Skeletal muscle tissue (tissue), 4 donors: ENCODE results near the gene ITPR1. TPM values are rescaled to one million over a fixed set of nuclear protein-coding genes. Genes with fewer than 3 reads are reported as not detected.

Source experiments
- H3K27ac ChIP-seq: one replicate; pipeline ENCODE4 v1.7.0; 2013; ENCODE audit warnings: mild to moderate bottlenecking, low read depth, low read length, inconsistent platforms
- H3K27me3 ChIP-seq, 3 donors: one replicate each; pipeline ENCODE4 v1.7.0; 2013; ENCODE audit warnings: low read length in 3 of 3; ENCODE audit not compliant: control insufficient read depth in 3 of 3, insufficient read depth in 3 of 3
- H3K36me3 ChIP-seq, 3 donors: one replicate each; pipeline ENCODE4 v1.7.0; 2013; ENCODE audit warnings: low read length in 3 of 3; ENCODE audit not compliant: control insufficient read depth in 3 of 3, insufficient read depth in 3 of 3
- H3K4me1 ChIP-seq, 3 donors: one replicate each; pipeline ENCODE4 v1.7.0; 2013; ENCODE audit warnings: low read length in 3 of 3, mild to moderate bottlenecking in 3 of 3; ENCODE audit not compliant: control insufficient read depth in 3 of 3, insufficient read depth in 3 of 3
- H3K4me3 ChIP-seq, 3 donors: one replicate each; pipeline ENCODE4 v1.7.0; 2013; ENCODE audit warnings: low read length in 3 of 3
- H3K9ac ChIP-seq, 3 donors: one replicate each; pipeline ENCODE4 v1.7.0; 2013; ENCODE audit warnings: low read length in 3 of 3, mild to moderate bottlenecking in 3 of 3, moderate library complexity in 2 of 3, low read depth in 1 of 3
- H3K9me3 ChIP-seq, 3 donors: one replicate each; pipeline ENCODE4 v1.7.0; 2013; ENCODE audit warnings: low read length in 3 of 3; ENCODE audit not compliant: control insufficient read depth in 3 of 3
- total RNA-seq: library from RNA; depleted of rRNA; stranded (reverse); fragments of >200 nt; gene quantifications from one replicate; pipeline ENCODE4 v1.2.3, GENCODE V29; 2014
- donor health status: Osteomylitis.

ITPR1 gene
- total RNA-seq, 1 donor from 2014 or later = 55.8 TPM

DNA sequence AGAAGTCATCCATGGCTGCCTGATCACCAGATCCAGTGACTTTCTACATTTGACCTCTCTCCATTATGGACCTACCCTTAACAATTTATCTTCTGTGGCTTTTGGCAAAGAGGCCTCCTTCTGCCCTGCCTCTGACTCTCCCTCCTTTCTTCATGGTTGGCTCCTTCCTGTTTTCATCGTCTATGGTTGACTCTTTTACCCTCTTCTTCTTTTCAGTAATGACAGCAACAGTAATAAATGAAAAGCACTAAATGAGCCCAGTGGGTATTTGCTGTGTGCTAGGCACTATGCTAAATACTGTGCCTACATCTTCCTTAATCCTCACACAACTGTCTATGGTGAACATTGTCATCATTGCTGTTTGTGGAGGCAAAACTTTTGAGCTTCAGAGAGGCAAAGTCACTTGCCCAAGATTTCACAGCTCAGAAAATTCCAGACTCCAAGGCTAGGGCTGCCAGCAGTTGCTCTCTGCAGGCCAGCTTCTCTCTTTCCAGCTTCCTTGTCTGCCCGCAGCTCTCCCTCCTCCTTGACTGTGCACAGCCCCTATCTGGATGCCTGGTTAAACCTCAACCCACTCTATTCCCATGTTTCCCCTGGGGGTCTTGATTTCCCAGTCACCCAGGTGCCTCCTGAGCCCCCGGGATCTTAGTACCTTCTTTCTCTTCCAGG, 24.6 kb downstream of the ITPR1 start:
- Histone ChIP-seq H3K27ac (no peak overlapping the region), H3K36me3 (peaks cover 0 to 1% (median 0%) of the 10 kb centered on the region in 3 donors), H3K4me1 (peaks cover 0 to 7% (median 3%) of the 10 kb centered on the region in 3 donors)

DNA sequence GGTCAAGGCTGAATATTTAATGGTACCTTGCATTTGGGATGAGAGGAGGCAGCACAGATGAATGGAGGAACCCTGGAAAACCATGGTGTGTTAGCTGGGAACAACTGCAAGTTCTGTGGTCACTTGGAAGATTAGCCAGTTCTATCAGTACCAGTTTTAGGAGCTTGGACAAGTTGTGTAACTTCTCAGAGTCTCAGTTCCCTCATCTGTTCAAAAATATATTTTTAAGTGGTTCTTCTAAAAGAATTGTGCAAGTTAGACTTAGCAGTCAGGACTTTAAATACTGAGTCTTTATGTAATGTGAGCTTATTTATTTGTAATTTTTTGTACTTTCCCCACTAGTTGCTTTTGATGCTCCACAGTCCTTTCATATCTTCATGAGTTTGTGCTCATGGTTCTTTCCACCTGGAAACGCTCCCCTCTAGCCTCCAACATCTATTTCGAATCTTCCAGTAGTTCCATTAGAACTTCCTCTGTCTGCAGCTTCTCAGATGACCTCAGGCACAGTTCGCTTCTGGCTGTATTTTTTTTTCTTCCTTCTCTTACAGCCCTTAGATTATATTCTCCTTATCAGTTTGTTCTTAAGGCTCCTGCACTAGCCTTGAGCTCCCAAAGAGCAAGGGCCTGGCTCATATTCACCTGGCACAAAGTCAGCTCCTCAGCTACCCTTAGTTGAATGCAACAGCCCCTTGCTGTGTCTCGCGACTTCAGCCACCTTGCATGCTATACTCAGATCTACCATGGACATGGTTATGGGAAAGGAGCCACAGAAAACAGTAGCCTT, 27.1 kb downstream of the ITPR1 start:
- Histone ChIP-seq H3K9ac (no peak overlapping the region), H3K4me3 (no peak overlapping the region), H3K4me1 (peaks cover 0 to 11% (median 5%) of the 10 kb centered on the region in 3 donors), H3K27me3 (no peaks in the 10 kb centered on the region), H3K27ac (no peak overlapping the region), H3K36me3 (peaks cover 0 to 1% (median 0%) of the 10 kb centered on the region in 3 donors), H3K9me3 (no peaks in the 10 kb centered on the region)

More for the DNA sequence above, 24.6 kb downstream of the ITPR1 start:
- no peak overlapping the region for H3K4me3 ChIP-seq
- no peaks in the 10 kb centered on the region for H3K9me3 ChIP-seq
- H3K9ac ChIP-seq = no peak overlapping the region
- H3K27me3 ChIP-seq = no peaks in the 10 kb centered on the region

DNA sequence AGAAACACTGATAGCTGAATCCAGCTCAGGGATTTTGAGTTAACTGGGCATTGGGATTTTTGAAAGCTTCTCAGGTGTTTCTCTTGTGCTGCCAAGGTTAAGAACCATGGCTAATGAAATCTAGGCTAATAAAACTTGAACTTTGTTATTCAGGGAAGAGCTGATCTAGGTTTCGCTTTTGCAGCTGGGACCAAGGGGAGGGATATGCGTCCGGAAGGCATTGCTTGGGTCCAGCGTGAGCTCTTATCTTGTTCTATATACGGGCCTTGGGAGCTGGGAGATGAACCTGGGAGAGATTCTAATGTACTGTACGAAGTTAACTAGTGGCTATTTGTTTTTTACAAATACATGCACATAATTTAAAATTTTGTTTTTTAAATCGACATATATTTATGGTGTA, 29.8 kb downstream of the ITPR1 start:
- Histone ChIP-seq H3K36me3 (peaks cover 0 to 1% (median 0%) of the 10 kb centered on the region in 3 donors), H3K4me1 (peaks cover 0 to 11% (median 5%) of the 10 kb centered on the region in 3 donors), H3K27ac (no peak overlapping the region), H3K27me3 (no peaks in the 10 kb centered on the region), H3K4me3 (no peak overlapping the region), H3K9me3 (no peaks in the 10 kb centered on the region), H3K9ac (no peak overlapping the region)

DNA sequence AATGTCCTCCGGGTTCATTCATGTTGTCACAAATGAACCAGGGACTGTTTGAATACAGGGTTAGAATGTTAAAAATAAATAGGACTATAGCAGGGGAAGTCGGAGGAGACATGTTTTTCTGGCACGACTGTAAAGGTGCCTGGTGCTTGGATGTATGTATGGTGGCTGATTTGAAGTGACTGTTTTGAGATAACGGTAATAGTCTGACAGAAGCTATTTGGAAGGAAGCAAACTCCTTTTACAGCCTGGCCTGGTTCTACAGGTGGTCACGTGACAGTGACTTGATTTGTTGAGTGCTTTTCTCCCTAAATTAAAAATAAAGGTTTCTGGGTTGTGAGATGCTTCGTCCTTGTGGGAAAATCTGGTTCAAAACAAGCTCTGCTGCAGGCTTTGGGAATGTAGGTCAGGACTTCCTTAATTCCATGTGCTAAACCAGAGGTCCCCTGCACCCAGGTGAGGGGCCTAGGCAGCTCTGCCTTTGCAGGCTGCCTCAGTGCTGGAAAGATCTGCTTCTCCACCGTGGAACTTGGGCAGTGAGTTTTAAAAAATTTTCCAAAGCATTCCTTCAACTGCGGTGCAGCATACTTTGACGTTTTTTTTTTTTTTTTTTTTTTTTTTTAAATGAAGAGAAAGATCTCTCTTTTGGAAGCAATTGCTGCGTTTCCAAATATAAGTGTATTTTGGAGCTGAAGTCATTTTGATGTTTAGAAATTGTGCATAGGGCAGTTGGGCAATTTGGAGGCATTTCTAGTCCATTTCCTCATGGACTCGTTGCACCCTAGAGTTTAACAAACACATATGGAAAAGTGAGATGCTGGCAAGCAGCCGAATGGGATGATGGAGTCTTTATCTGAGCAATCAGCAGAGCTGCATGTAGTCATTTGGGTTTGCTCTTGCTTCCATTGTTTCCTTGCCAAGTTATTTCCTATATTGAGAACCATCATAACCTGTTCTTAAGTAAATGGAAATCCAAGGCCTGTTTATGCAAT, 30.9 kb downstream of the ITPR1 start:
- Histone ChIP-seq H3K27ac (no peak overlapping the region), H3K4me3 (no peak overlapping the region), H3K27me3 (no peaks in the 10 kb centered on the region), H3K9me3 (no peaks in the 10 kb centered on the region), H3K9ac (no peak overlapping the region), H3K4me1 (peaks cover 0 to 9% (median 5%) of the 10 kb centered on the region in 3 donors), H3K36me3 (peaks cover 0 to 1% (median 0%) of the 10 kb centered on the region in 3 donors)

DNA sequence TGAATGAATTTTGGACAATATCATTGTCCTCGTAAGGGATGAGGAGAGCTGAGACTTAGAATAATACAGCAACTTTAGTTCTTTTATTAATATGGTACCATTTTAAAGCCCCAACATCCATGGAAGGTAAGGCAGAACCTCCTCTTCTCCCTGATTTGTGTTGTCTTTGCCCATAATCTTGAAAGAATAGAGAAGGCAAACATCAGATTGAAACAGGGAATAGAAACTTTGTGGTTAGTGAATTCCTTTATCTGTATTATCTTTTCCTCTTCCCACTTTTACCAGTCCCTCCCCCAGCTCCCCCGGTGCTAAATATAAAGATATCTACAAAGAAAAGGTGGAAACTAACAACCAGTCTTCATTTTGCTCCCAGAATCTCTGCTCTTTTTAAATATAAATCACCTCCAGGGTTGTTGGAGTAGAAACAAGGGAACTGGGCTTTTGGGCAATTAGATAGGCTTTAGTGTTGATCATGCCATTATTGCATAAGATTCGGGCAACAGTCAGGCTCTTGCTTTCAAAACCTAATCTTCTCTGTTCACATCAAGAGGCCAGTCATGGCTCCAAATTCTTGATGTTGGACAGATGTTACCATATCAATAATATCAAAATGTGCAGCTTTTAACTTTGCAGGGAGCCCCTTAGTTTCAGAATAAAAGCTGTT, 32.5 kb downstream of the ITPR1 start:
- no peak overlapping the region for H3K9ac ChIP-seq
- H3K36me3 ChIP-seq = peaks cover 0 to 1% (median 0%) of the 10 kb centered on the region in 3 donors
- H3K27me3 ChIP-seq = no peaks in the 10 kb centered on the region
- H3K4me1 ChIP-seq = peaks cover 0 to 4% (median 2%) of the 10 kb centered on the region in 3 donors
- no peak overlapping the region for H3K27ac ChIP-seq
- no peaks in the 10 kb centered on the region for H3K9me3 ChIP-seq
- no peak overlapping the region for H3K4me3 ChIP-seq

DNA sequence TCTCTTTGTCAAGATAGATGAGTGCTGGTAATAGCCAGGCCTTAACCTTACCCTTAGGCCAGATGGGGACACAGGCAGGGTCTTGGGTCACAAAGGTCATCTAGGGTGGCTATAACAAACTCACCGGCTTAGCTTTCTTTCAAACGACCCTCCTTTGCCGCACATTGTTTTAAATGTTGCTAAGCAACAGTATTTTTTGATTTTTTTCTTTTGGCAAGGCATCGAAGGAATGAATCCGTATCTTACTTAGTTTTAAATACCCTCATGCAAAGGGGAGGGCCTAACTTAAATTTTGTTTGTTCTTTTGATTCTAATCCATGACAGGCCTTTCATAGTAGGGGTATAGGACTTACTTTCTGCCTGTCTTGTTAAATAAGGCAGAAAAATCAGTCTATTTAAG, 35.2 kb downstream of the ITPR1 start:
- no peaks in the 10 kb centered on the region for H3K36me3 ChIP-seq
- H3K9me3 ChIP-seq = no peaks in the 10 kb centered on the region
- peaks cover 4 to 7% (median 6%) of the 10 kb centered on the region in 3 donors for H3K4me1 ChIP-seq
- no peak overlapping the region for H3K4me3 ChIP-seq
- no peak overlapping the region for H3K9ac ChIP-seq
- no peak overlapping the region for H3K27ac ChIP-seq
- H3K27me3 ChIP-seq = no peaks in the 10 kb centered on the region

DNA sequence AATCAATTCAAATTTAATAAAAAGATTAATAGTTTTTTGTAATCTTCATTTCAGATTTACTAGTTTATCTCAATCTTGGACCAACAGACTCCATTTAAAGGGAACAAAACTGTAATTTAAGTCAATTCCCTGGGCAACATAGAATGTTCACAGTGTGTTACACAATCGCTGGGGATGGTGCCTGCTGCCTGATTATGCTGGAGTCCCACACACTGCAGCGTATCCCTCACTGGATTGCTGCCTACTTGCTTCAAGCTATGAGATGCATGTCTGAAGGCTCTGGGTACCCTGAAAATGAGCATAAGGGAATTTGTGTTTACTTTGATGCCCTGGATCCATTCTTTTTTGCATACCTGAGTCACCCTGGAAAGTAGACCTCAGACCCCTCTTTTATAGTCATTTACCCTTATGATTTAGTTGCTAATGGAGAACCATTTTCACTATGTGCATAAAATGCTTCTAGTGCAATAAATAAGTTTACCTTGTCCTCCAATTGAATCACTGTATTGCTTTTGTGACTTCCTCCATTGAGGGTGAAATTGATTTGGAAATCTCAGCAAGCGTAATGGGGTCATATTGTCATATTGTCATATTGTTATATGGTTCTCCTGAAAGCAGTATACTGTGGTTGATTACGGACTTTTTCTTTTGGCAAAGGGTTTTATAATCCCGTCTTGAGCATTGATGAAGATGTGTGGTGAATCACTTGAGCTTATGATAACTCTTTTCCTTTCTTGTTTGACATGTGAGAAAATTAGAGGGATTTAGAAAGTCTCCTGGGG, 35.9 kb downstream of the ITPR1 start:
- H3K27ac ChIP-seq = no peak overlapping the region

DNA sequence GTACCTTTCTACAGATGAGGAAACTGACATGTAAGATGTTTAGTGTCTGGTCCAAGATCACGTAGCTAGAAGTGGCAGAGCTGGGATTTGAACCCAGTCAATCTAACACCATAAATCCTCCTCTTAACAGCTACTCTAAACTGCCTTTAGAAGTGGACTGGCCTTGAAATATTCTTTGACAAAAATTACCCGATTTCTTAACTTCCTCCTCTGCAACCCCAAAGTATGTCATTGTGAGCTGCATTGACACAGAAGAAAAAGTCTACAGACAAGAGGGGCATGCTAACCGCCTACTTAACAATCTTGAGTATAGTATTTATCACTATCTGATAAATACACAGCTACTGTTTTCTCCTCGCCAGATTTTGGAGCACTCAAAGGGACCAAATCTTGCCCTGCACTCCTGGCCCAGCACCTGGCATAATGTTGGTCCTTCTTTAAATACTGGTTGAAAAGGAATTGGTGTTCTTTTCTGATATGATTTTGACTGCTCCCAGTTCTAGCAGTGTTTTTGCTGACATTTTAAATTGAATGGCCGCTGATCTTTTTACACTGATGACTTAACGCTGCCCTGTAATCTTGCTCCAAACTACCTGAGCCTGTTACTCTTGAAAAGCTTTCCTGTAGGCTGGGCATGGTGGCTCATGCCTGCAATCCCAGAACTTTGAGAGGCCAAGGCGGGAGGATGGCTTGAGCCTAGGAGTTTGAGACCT, 36.9 kb downstream of the ITPR1 start:
- peaks cover 10 to 16% (median 14%) of the 10 kb centered on the region in 3 donors for H3K4me1 ChIP-seq
- no peak overlapping the region for H3K27ac ChIP-seq
- H3K27me3 ChIP-seq = no peaks in the 10 kb centered on the region
- H3K9me3 ChIP-seq = no peaks in the 10 kb centered on the region
- H3K9ac ChIP-seq = no peak overlapping the region
- H3K4me3 ChIP-seq = no peak overlapping the region
- no peaks in the 10 kb centered on the region for H3K36me3 ChIP-seq

More for the DNA sequence above, 35.9 kb downstream of the ITPR1 start:
- Histone ChIP-seq H3K36me3 (no peaks in the 10 kb centered on the region), H3K9me3 (no peaks in the 10 kb centered on the region), H3K4me1 (peaks cover 8 to 14% (median 8%) of the 10 kb centered on the region in 3 donors), H3K4me3 (no peak overlapping the region), H3K9ac (no peak overlapping the region), H3K27me3 (no peaks in the 10 kb centered on the region)
